ENCODE data around the gene VPS45.

DNA sequence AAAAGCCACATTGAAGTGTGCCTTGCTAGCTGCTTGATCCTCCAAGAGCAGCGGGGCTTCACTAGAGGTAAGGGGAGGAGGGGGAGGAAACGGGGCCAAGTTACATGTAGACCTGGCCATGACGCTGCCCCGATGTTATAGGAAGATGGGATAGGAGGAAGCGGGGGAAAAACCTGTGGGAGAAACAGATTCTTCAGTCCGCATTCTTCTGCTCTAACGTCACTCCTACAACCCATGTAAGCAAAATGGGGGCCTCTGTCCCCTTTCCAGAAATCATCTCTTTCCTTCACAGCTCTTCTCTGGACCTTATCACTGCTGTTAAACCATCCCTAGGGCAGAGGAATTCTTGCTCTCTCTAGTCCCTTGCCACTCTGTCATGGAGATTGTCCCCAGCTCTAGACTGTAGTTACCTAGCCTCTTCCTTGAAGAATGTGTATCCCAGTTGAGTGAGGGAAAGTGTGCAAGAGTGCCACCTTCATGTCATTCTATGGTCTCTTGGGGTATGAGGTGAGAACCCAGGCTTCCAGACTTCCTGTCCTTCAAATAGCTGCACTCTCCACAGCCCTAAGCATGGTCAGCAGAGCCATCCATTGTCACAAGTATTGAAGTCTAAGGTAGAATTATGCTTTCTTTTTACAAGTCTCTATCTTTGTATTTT lies 93.5 kb downstream of the VPS45 start:
- TF ChIP-seq, protein P1, sequence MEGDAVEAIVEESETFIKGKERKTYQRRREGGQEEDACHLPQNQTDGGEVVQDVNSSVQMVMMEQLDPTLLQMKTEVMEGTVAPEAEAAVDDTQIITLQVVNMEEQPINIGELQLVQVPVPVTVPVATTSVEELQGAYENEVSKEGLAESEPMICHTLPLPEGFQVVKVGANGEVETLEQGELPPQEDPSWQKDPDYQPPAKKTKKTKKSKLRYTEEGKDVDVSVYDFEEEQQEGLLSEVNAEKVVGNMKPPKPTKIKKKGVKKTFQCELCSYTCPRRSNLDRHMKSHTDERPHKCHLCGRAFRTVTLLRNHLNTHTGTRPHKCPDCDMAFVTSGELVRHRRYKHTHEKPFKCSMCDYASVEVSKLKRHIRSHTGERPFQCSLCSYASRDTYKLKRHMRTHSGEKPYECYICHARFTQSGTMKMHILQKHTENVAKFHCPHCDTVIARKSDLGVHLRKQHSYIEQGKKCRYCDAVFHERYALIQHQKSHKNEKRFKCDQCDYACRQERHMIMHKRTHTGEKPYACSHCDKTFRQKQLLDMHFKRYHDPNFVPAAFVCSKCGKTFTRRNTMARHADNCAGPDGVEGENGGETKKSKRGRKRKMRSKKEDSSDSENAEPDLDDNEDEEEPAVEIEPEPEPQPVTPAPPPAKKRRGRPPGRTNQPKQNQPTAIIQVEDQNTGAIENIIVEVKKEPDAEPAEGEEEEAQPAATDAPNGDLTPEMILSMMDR (IDR thresholded peaks at IDR 0.05) = no peak
- TF ChIP-seq POLR2A (IDR thresholded peaks at IDR 0.05) = no peak
